Ectodermal cell (in vitro differentiated cells): ENCODE results near the gene PPP3CA.
"Not testable (repeated sequence)": the region's sequence is repeated elsewhere in the genome, so short reads cannot be mapped to it uniquely, and the experiment has no call there.

Experiments used
- H3K27ac ChIP-seq: 2 replicates; pipeline ENCODE4 v1.7.0; 2013; ENCODE audit warnings: mild to moderate bottlenecking, low read depth, low read length; ENCODE audit not compliant: insufficient read depth, poor library complexity, severe bottlenecking
- H3K27me3 ChIP-seq: 2 replicates; pipeline ENCODE4 v1.7.0; 2013; ENCODE audit warnings: mild to moderate bottlenecking, low read length; ENCODE audit not compliant: insufficient read depth, control insufficient read depth, poor library complexity, severe bottlenecking
- H3K36me3 ChIP-seq: one replicate; pipeline ENCODE4 v1.7.0; 2013; ENCODE audit warnings: low read length; ENCODE audit not compliant: control insufficient read depth, insufficient read depth
- H3K4me1 ChIP-seq: one replicate; pipeline ENCODE4 v1.7.0; 2013; ENCODE audit warnings: low read length; ENCODE audit not compliant: control insufficient read depth, insufficient read depth
- H3K4me3 ChIP-seq: 2 replicates; pipeline ENCODE4 v1.7.0; 2013; ENCODE audit warnings: low read depth, low read length, control low read depth; ENCODE audit not compliant: insufficient read depth
- H3K9me3 ChIP-seq: 2 replicates; pipeline ENCODE4 v1.7.0; 2013; ENCODE audit warnings: mild to moderate bottlenecking, low read length, moderate library complexity; ENCODE audit not compliant: control insufficient read depth
- WGBS, 2 experiments: methylation state at CpG; one replicate each; pipeline ENCODE4 v1.1.7; 2013; ENCODE audit warnings: missing lambda C conversion rate in 2 of 2; 5-methylcytosine and 5-hydroxymethylcytosine counted together

PPP3CA gene

GRCh38 chr4:101186567-101187184 lies 160.7 kb downstream of the PPP3CA start:
- Histone ChIP-seq H3K9me3 (no peaks in the 10 kb centered on the region), H3K27me3 (no peaks in the 10 kb centered on the region), H3K4me1 (peaks cover 5% of the 10 kb centered on the region), H3K27ac (peak overlapping the region; percentile 17), H3K36me3 (peaks cover 4% of the 10 kb centered on the region), H3K4me3 (no peak overlapping the region)
- 69 to 93% methylated on average over 2 to 4 of the region's 4 CpGs for WGBS, 2 experiments

GRCh38 chr4:101184668-101185067 lies 162.7 kb downstream of the PPP3CA start:
- no peak overlapping the region for H3K4me3 ChIP-seq
- H3K9me3 ChIP-seq, result no peaks in the 10 kb centered on the region
- H3K27me3 ChIP-seq, result no peaks in the 10 kb centered on the region
- peaks cover 4% of the 10 kb centered on the region for H3K36me3 ChIP-seq
- no peak overlapping the region for H3K27ac ChIP-seq
- peaks cover 5% of the 10 kb centered on the region for H3K4me1 ChIP-seq
- 93% methylated on average over 2 of the region's 2 CpGs for WGBS, 2 experiments

- WGBS, 2 experiments, result 85 to 94% methylated on average over 3 of the region's 3 CpGs
- Histone ChIP-seq H3K27ac (no peak overlapping the region), H3K36me3 (peaks cover 4% of the 10 kb centered on the region), H3K4me3 (no peak overlapping the region), H3K9me3 (no peaks in the 10 kb centered on the region), H3K4me1 (peaks cover 5% of the 10 kb centered on the region), H3K27me3 (no peaks in the 10 kb centered on the region)
Measured at GRCh38 chr4:101183666-101184373, 163.5 kb downstream of the PPP3CA start.

- H3K27ac ChIP-seq, result no peak overlapping the region
- H3K4me3 ChIP-seq, result no peak overlapping the region
- WGBS, 2 experiments, result 81 to 100% methylated on average over 1 to 2 of the region's 2 CpGs
- H3K4me1 ChIP-seq, result peaks cover 5% of the 10 kb centered on the region
- no peaks in the 10 kb centered on the region for H3K27me3 ChIP-seq
- peaks cover 4% of the 10 kb centered on the region for H3K36me3 ChIP-seq
- H3K9me3 ChIP-seq, result no peaks in the 10 kb centered on the region
Measured at GRCh38 chr4:101183221-101183620, 164.1 kb downstream of the PPP3CA start.

GRCh38 chr4:101182688-101183087 lies 164.6 kb downstream of the PPP3CA start:
- not testable (repeated sequence) for H3K4me3 ChIP-seq, H3K9me3 ChIP-seq
- 86 to 94% methylated on average over 4 of the region's 4 CpGs for WGBS, 2 experiments

GRCh38 chr4:101178731-101179130 lies 168.6 kb downstream of the PPP3CA start:
- Histone ChIP-seq H3K4me1 (no peaks in the 10 kb centered on the region), H3K27ac (no peak overlapping the region), H3K27me3 (no peaks in the 10 kb centered on the region), H3K9me3 (no peaks in the 10 kb centered on the region), H3K4me3 (no peak overlapping the region), H3K36me3 (peaks cover 4% of the 10 kb centered on the region)
- WGBS, 2 experiments, result 100% methylated on average over 2 of the region's 2 CpGs

More at GRCh38 chr4:101182688-101183087, 164.6 kb downstream of the PPP3CA start:
- H3K36me3 ChIP-seq, H3K27me3 ChIP-seq, H3K27ac ChIP-seq, H3K4me1 ChIP-seq: not testable (repeated sequence)

GRCh38 chr4:101177154-101177553 lies 170.2 kb downstream of the PPP3CA start:
- H3K9me3 ChIP-seq, result no peaks in the 10 kb centered on the region
- no peak overlapping the region for H3K27ac ChIP-seq
- peaks cover 2% of the 10 kb centered on the region for H3K4me1 ChIP-seq
- H3K36me3 ChIP-seq, result no peaks in the 10 kb centered on the region
- H3K27me3 ChIP-seq, result no peaks in the 10 kb centered on the region
- 89 to 100% methylated on average over 1 of the region's 1 CpG for WGBS, 2 experiments
- no peak overlapping the region for H3K4me3 ChIP-seq

- Histone ChIP-seq H3K4me3 (no peak overlapping the region), H3K36me3 (no peaks in the 10 kb centered on the region), H3K9me3 (no peaks in the 10 kb centered on the region), H3K4me1 (peaks cover 2% of the 10 kb centered on the region), H3K27me3 (no peaks in the 10 kb centered on the region), H3K27ac (no peak overlapping the region)
- WGBS, 2 experiments, result 79 to 80% methylated on average over 6 of the region's 6 CpGs
Measured at GRCh38 chr4:101175896-101176676, 171.2 kb downstream of the PPP3CA start.

GRCh38 chr4:101174679-101175345 lies 172.5 kb downstream of the PPP3CA start:
- 81 to 85% methylated on average over 3 of the region's 4 CpGs for WGBS, 2 experiments
- no peaks in the 10 kb centered on the region for H3K27me3 ChIP-seq

GRCh38 chr4:101172369-101172768 lies 175.0 kb downstream of the PPP3CA start:
- Histone ChIP-seq H3K36me3 (no peaks in the 10 kb centered on the region), H3K4me1 (peaks cover 2% of the 10 kb centered on the region), H3K27ac (no peak overlapping the region), H3K27me3 (no peaks in the 10 kb centered on the region), H3K4me3 (no peak overlapping the region), H3K9me3 (no peaks in the 10 kb centered on the region)
- WGBS, 2 experiments, result 76 to 86% methylated on average over 1 of the region's 1 CpG

More at GRCh38 chr4:101174679-101175345, 172.5 kb downstream of the PPP3CA start:
- Histone ChIP-seq H3K27ac (no peak overlapping the region), H3K4me3 (no peak overlapping the region), H3K4me1 (peaks cover 2% of the 10 kb centered on the region), H3K36me3 (no peaks in the 10 kb centered on the region), H3K9me3 (no peaks in the 10 kb centered on the region)
